Fibroblast of villous mesenchyme (primary cell): ENCODE measurements around the gene CUBN. TPM values are rescaled to one million over a fixed set of nuclear protein-coding genes. Genes with fewer than 3 reads are reported as not detected.
A peak's percentile ranks its signal among the peaks of the same experiment; 100 is the strongest.

Source experiments
- DNase-seq: peaks from one replicate; pipeline ENCODE4 v3.0.0-alpha.2; 2010; ENCODE audit warnings: low read depth
- H3K4me3 ChIP-seq: 2 replicates; pipeline ENCODE4 v1.5.1; 2011; ENCODE audit warnings: low read depth, mild to moderate bottlenecking, low read length
- CTCF ChIP-seq: IDR thresholded peaks from 2 replicates; pipeline ENCODE4 v1.5.1; 2012; ENCODE audit warnings: low read depth, mild to moderate bottlenecking, low read length; ENCODE audit not compliant: insufficient read depth
- total RNA-seq: library from RNA; depleted of rRNA; stranded (reverse); fragments of >200 nt; gene quantifications from 2 replicates; pipeline ENCODE4 v1.2.3, GENCODE V29; 2012

Gene CUBN
- total RNA-seq, 1 donor = 0.86 TPM

GRCh38 chr10:16944402-16944801, 185.2 kb downstream of the CUBN start:
- H3K4me3 ChIP-seq = no peak overlapping the region
- no peak for TF ChIP-seq CTCF
- DNase-seq = peak; percentile 72

GRCh38 chr10:16943295-16944285, 186.0 kb downstream of the CUBN start:
- H3K4me3 ChIP-seq = no peak overlapping the region
- no peak for DNase-seq
- no peak for TF ChIP-seq CTCF

- H3K4me3 ChIP-seq = no peak overlapping the region
- no peak for TF ChIP-seq CTCF
- DNase-seq = no peak
These were observed 187.1 kb downstream of the CUBN start for GRCh38 chr10:16942381-16943078.

- TF ChIP-seq CTCF = no peak
- no peak for DNase-seq
- no peak overlapping the region for H3K4me3 ChIP-seq
These were observed 187.7 kb downstream of the CUBN start for GRCh38 chr10:16941870-16942269.

- no peak for TF ChIP-seq CTCF
- no peak for DNase-seq
- H3K4me3 ChIP-seq = no peak overlapping the region
These were observed 188.5 kb downstream of the CUBN start for GRCh38 chr10:16941067-16941466.

- no peak for TF ChIP-seq CTCF
- H3K4me3 ChIP-seq = no peak overlapping the region
- no peak for DNase-seq
These were observed 190.7 kb downstream of the CUBN start for GRCh38 chr10:16938952-16939351.
